HUES48 (cell line): ENCODE data around the gene PRRG1.
"Not testable (repeated sequence)": the region's sequence is repeated elsewhere in the genome, so short reads cannot be mapped to it uniquely, and the experiment has no call there.

Experiments
- H3K27ac ChIP-seq: one replicate; pipeline ENCODE4 v1.7.0; 2013; ENCODE audit warnings: low read depth, low read length, inconsistent platforms
- H3K27me3 ChIP-seq: 2 replicates; pipeline ENCODE4 v1.6.1; 2013; ENCODE audit warnings: mild to moderate bottlenecking, low read length; ENCODE audit not compliant: control insufficient read depth, insufficient read depth
- H3K36me3 ChIP-seq: 2 replicates; pipeline ENCODE4 v1.6.1; 2013; ENCODE audit warnings: low read length; ENCODE audit not compliant: control insufficient read depth, insufficient read depth
- H3K4me1 ChIP-seq: 2 replicates; pipeline ENCODE4 v1.6.1; 2013; ENCODE audit warnings: mild to moderate bottlenecking, low read length; ENCODE audit not compliant: control insufficient read depth, insufficient read depth
- H3K4me3 ChIP-seq: 2 replicates; pipeline ENCODE4 v1.5.1; 2013; ENCODE audit warnings: mild to moderate bottlenecking, low read depth, low read length
- H3K9ac ChIP-seq: 2 replicates; pipeline ENCODE4 v1.6.1; 2013; ENCODE audit warnings: mild to moderate bottlenecking, low read depth, low read length, moderate library complexity
- H3K9me3 ChIP-seq: 2 replicates; pipeline ENCODE4 v1.6.1; 2013; ENCODE audit warnings: low read length; ENCODE audit not compliant: control insufficient read depth, insufficient read depth

Gene PRRG1

GRCh38 chrX:37495760-37496159, 146.6 kb downstream of the PRRG1 start:
- not testable (repeated sequence) for H3K9ac ChIP-seq, H3K4me1 ChIP-seq, H3K4me3 ChIP-seq, H3K27ac ChIP-seq, H3K27me3 ChIP-seq, H3K36me3 ChIP-seq, H3K9me3 ChIP-seq

- not testable (repeated sequence) for H3K36me3 ChIP-seq, H3K9ac ChIP-seq, H3K9me3 ChIP-seq, H3K4me1 ChIP-seq, H3K4me3 ChIP-seq, H3K27ac ChIP-seq, H3K27me3 ChIP-seq
Measured at GRCh38 chrX:37497126-37497525, 148.0 kb downstream of the PRRG1 start.

GRCh38 chrX:37498323-37498722, 149.2 kb downstream of the PRRG1 start:
- not testable (repeated sequence) for H3K36me3 ChIP-seq, H3K9me3 ChIP-seq, H3K4me1 ChIP-seq, H3K27ac ChIP-seq, H3K9ac ChIP-seq, H3K4me3 ChIP-seq, H3K27me3 ChIP-seq

- H3K27me3 ChIP-seq, H3K27ac ChIP-seq, H3K36me3 ChIP-seq, H3K4me1 ChIP-seq, H3K4me3 ChIP-seq, H3K9me3 ChIP-seq, H3K9ac ChIP-seq: not testable (repeated sequence)
Measured at GRCh38 chrX:37499649-37500048, 150.5 kb downstream of the PRRG1 start.

GRCh38 chrX:37504991-37505390, 155.8 kb downstream of the PRRG1 start:
- no peaks in the 10 kb centered on the region for H3K27me3 ChIP-seq
- no peaks in the 10 kb centered on the region for H3K36me3 ChIP-seq

More at GRCh38 chrX:37504991-37505390, 155.8 kb downstream of the PRRG1 start:
- Histone ChIP-seq H3K27ac (no peak overlapping the region), H3K4me3 (no peak overlapping the region), H3K9me3 (no peaks in the 10 kb centered on the region; the same call in 1 of the 2 replicates), H3K9ac (no peak overlapping the region), H3K4me1 (peaks cover 3% of the 10 kb centered on the region)
